MM.1S (cell line): ENCODE measurements around the gene STAT3.
"Not testable (repeated sequence)": the region's sequence is repeated elsewhere in the genome, so short reads cannot be mapped to it uniquely, and the experiment has no call there.

ENCODE experiments used
- DNase-seq: peaks from one replicate; pipeline ENCODE4 v3.0.0-alpha.2; 2015
- H2AFZ ChIP-seq: fragments of 300-600 bp; sonication (generic); 2 replicates; pipeline ENCODE4 v1.6.0; 2016; ENCODE audit warnings: antibody characterized with exemption, low read length
- H3F3A ChIP-seq: fragments of 300-600 bp; sonication (generic); 2 replicates; pipeline ENCODE4 v1.6.1; 2016; ENCODE audit warnings: mild to moderate bottlenecking, antibody characterized with exemption, low read length, moderate library complexity, mixed read lengths; ENCODE audit not compliant: insufficient read depth
- H3K27ac ChIP-seq: fragments of 300-600 bp; sonication (generic); 2 replicates; pipeline ENCODE4 v1.5.1; 2016; ENCODE audit warnings: mild to moderate bottlenecking, low read length
- H3K27me3 ChIP-seq: fragments of 300-600 bp; sonication (generic); replicated peaks from 2 replicates; pipeline ENCODE4 v1.6.0; 2016; ENCODE audit warnings: low read length; ENCODE audit not compliant: insufficient read depth
- H3K36me3 ChIP-seq: fragments of 300-600 bp; sonication (generic); replicated peaks from 2 replicates; pipeline ENCODE4 v1.6.1; 2016; ENCODE audit warnings: mild to moderate bottlenecking, low read length, mixed read lengths; ENCODE audit not compliant: insufficient read depth
- H3K4me1 ChIP-seq: fragments of 300-600 bp; sonication (generic); 2 replicates; pipeline ENCODE4 v1.6.1; 2016; ENCODE audit warnings: low read length, mixed read lengths
- H3K4me2 ChIP-seq: fragments of 300-600 bp; sonication (generic); 2 replicates; pipeline ENCODE4 v1.6.0; 2016; ENCODE audit warnings: low read depth, low read length
- H3K4me3 ChIP-seq: fragments of 300-600 bp; sonication (generic); 2 replicates; pipeline ENCODE4 v1.5.1; 2016; ENCODE audit warnings: low read length, mixed read lengths
- H3K79me2 ChIP-seq: fragments of 300-600 bp; sonication (generic); 2 replicates; pipeline ENCODE4 v1.6.1; 2016; ENCODE audit warnings: mixed run types, low read length, mixed read lengths
- H3K9ac ChIP-seq: fragments of 300-600 bp; sonication (generic); 2 replicates; pipeline ENCODE4 v1.6.1; 2016; ENCODE audit warnings: low read length, mixed read lengths
- H3K9me2 ChIP-seq: fragments of 300-600 bp; sonication (generic); replicated peaks from 2 replicates; pipeline ENCODE4 v1.6.1; 2016; ENCODE audit warnings: mild to moderate bottlenecking, low read length, mixed read lengths; ENCODE audit not compliant: insufficient read depth
- H3K9me3 ChIP-seq: fragments of 300-600 bp; sonication (generic); replicated peaks from 2 replicates; pipeline ENCODE4 v1.6.1; 2016; ENCODE audit warnings: mild to moderate bottlenecking, low read length, mixed read lengths; ENCODE audit not compliant: insufficient read depth
- H4K20me1 ChIP-seq: fragments of 300-600 bp; sonication (generic); 2 replicates; pipeline ENCODE4 v1.6.1; 2016; ENCODE audit warnings: mild to moderate bottlenecking, low read length, moderate library complexity, mixed read lengths; ENCODE audit not compliant: insufficient read depth
- CTCF ChIP-seq: fragments of 300-600 bp; sonication (generic); IDR thresholded peaks from 2 replicates; pipeline ENCODE4 v1.5.1; 2016; ENCODE audit warnings: antibody characterized with exemption, low read length, mixed read lengths
- EZH2 ChIP-seq: fragments of 300-600 bp; sonication (generic); optimal IDR thresholded peaks from 2 replicates; pipeline ENCODE3; 2017; ENCODE audit warnings: low read depth, mild to moderate bottlenecking, antibody characterized with exemption, low read length, mixed read lengths
- EZH2phosphoT487 ChIP-seq: fragments of 300-600 bp; sonication (generic); IDR thresholded peaks from 2 replicates; pipeline ENCODE4 v1.6.1; 2018; ENCODE audit warnings: antibody characterized with exemption, low read length

STAT3 gene

GRCh38 chr17:42322382-42323267 lies 65.6 kb downstream of the STAT3 start:
- no peaks in the 10 kb centered on the region for H3K27me3 ChIP-seq
- no peak overlapping the region for H3K27ac ChIP-seq
- DNase-seq: peak; percentile 93
- H3K4me1 ChIP-seq: no peaks in the 10 kb centered on the region
- H4K20me1 ChIP-seq: no peaks in the 10 kb centered on the region
- H2AFZ ChIP-seq: no peak overlapping the region
- no peak overlapping the region for H3K4me2 ChIP-seq
- no peaks in the 10 kb centered on the region for H3K9me3 ChIP-seq
- no peaks in the 10 kb centered on the region for H3K9me2 ChIP-seq
- TF ChIP-seq EZH2 (no peak), CTCF (peak; percentile 100)
- no peaks in the 10 kb centered on the region for H3K79me2 ChIP-seq
- H3F3A ChIP-seq: no peaks in the 10 kb centered on the region
- H3K36me3 ChIP-seq: no peaks in the 10 kb centered on the region
- H3K4me3 ChIP-seq: no peak overlapping the region
- H3K9ac ChIP-seq: no peak overlapping the region

GRCh38 chr17:42321555-42321954 lies 66.7 kb downstream of the STAT3 start:
- H3F3A ChIP-seq: no peaks in the 10 kb centered on the region
- TF ChIP-seq CTCF (no peak), EZH2phosphoT487 (no peak), EZH2 (no peak)
- no peak for DNase-seq
- H3K79me2 ChIP-seq: no peaks in the 10 kb centered on the region
- no peak overlapping the region for H3K4me2 ChIP-seq
- H3K27me3 ChIP-seq: no peaks in the 10 kb centered on the region
- H3K9ac ChIP-seq: no peak overlapping the region
- H4K20me1 ChIP-seq: no peaks in the 10 kb centered on the region
- no peak overlapping the region for H2AFZ ChIP-seq
- no peaks in the 10 kb centered on the region for H3K36me3 ChIP-seq
- no peaks in the 10 kb centered on the region for H3K4me1 ChIP-seq
- no peak overlapping the region for H3K4me3 ChIP-seq
- no peaks in the 10 kb centered on the region for H3K9me3 ChIP-seq
- no peaks in the 10 kb centered on the region for H3K9me2 ChIP-seq
- H3K27ac ChIP-seq: no peak overlapping the region

GRCh38 chr17:42317967-42318366 lies 70.3 kb downstream of the STAT3 start:
- not testable (repeated sequence) for H3K4me2 ChIP-seq, H3K9ac ChIP-seq, H3K4me3 ChIP-seq, H3K9me3 ChIP-seq, H3K9me2 ChIP-seq, H3K36me3 ChIP-seq, H3K79me2 ChIP-seq, H3K27ac ChIP-seq, DNase-seq, H2AFZ ChIP-seq, H4K20me1 ChIP-seq, H3K4me1 ChIP-seq, H3F3A ChIP-seq, H3K27me3 ChIP-seq

GRCh38 chr17:42317266-42317845 lies 70.9 kb downstream of the STAT3 start:
- no peak overlapping the region for H3K4me2 ChIP-seq
- H3K4me1 ChIP-seq: peaks cover 8% of the 10 kb centered on the region; the same call in 1 of the 2 replicates
- no peaks in the 10 kb centered on the region for H3K36me3 ChIP-seq
- no peak for DNase-seq
- no peak overlapping the region for H3K4me3 ChIP-seq
- H3F3A ChIP-seq: no peaks in the 10 kb centered on the region
- no peak overlapping the region for H3K27ac ChIP-seq
- H3K27me3 ChIP-seq: no peaks in the 10 kb centered on the region
- H2AFZ ChIP-seq: no peak overlapping the region
- no peaks in the 10 kb centered on the region for H3K79me2 ChIP-seq
- H3K9me3 ChIP-seq: no peaks in the 10 kb centered on the region
- no peak for TF ChIP-seq EZH2phosphoT487
- TF ChIP-seq EZH2: no peak
- TF ChIP-seq CTCF: no peak
- H3K9me2 ChIP-seq: no peaks in the 10 kb centered on the region
- H4K20me1 ChIP-seq: no peaks in the 10 kb centered on the region
- H3K9ac ChIP-seq: no peak overlapping the region
